Mucosa of descending colon (tissue), 3 donors: ENCODE measurements around the gene CEACAM6. TPM values are rescaled to one million over a fixed set of nuclear protein-coding genes. Genes with fewer than 3 reads are reported as not detected.

Experiments used
- ATAC-seq: fragments of 200-7000 bp; cut with Tn5 transposase; one replicate; pipeline ENCODE4 v1.9.1; 2020; ENCODE audit warnings: mild to moderate bottlenecking, moderate library complexity
- DNase-seq, 3 donors: peaks; one replicate each; pipeline ENCODE4 v3.0.0-alpha.2; 2020
- H3K36me3 ChIP-seq: fragments of 200-600 bp; one replicate; pipeline ENCODE4 v1.8.0; 2021; ENCODE audit warnings: low read depth, mild to moderate bottlenecking
- H3K4me1 ChIP-seq: fragments of 200-600 bp; one replicate; pipeline ENCODE4 v1.8.0; 2021; ENCODE audit warnings: low read depth, mild to moderate bottlenecking
- H3K4me3 ChIP-seq: fragments of 200-600 bp; one replicate; pipeline ENCODE4 v1.8.0; 2021; ENCODE audit warnings: mild to moderate bottlenecking
- H3K9me3 ChIP-seq: fragments of 200-600 bp; one replicate; pipeline ENCODE4 v1.8.0; 2021; ENCODE audit warnings: mild to moderate bottlenecking
- intact Hi-C, 2 donors: fragments of 100-400 bp; cut with DNase I in 1 of 2; cut with micrococcal nuclease in 1 of 2; formaldehyde crosslinking; loops; one replicate each; pipeline versions ENCODE4 v1.11.0 to v1.11.1; 2022; cut with DNase I, micrococcal nuclease
- total RNA-seq, 3 donors: library from RNA; stranded (reverse); fragmentation: NEBNext Ultra II Directional in 2 of 3; extraction: Animal tissue kit (Norgen Biotek cat#: 25700) in 2 of 3; gene quantifications; one replicate each; pipeline versions ENCODE4 v1.2.1 to v1.2.4, GENCODE V29; 2021 to 2023
- TF ChIP-seq, protein P1 (sequence below): fragments of 200-600 bp; IDR thresholded peaks from one replicate; pipeline ENCODE4 v1.8.0; 2022; ENCODE audit warnings: antibody characterized with exemption, mild to moderate bottlenecking
- donor health status: DM: no; HTN: no; CAD: no; lungs with moderate emphysema.
- donor health status: DM: no; HTN: no; CAD: no.
- donor health status: DM: no; HTN: yes; CAD: no.

Gene CEACAM6
- total RNA-seq, 3 donors from 2014 or later = 249 to 1,767 (median 431) TPM

DNA sequence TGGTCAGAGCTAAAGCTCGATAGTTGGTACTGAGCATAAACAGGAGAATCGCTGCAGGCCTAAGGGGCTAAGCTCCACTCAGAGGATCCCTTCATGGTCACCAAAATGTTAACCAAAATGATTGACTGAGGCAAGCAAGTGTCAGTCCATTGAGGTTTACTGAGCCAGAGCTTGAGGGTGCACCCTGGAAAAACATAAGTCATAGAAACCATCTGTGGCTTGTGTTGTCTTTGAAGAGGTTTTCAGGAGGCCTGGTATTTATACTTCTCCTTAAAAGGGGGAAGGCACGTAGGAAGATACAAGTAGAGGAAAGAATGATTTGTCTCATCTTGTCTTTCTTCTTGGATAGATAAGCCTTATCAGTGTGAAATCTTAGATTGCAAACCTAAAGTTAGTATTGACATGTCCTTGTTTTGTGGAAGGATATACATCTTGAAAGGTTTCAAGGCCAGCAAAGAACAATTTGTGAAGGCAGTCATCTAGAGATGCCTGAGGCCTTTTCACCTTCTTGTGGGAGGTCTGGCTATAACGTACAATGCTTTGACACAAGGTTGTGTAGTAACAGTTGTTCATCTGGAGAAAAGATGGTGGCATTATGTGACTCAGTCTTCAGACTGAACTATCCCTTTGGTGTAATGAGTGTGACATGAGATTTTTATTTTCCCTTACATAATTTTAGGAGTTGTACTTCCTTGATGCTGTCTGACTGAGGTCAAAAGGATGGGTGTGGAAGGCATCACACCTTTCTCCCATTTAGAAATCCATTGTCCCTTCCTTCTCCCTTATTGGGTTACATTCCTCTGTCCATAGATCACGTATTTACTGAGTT, 14.7 kb upstream of the CEACAM6 start:
- intact Hi-C loops = no loop called here
- Histone ChIP-seq H3K9me3 (no peaks in the 10 kb centered on the region), H3K4me1 (peaks cover 28% of the 10 kb centered on the region), H3K4me3 (no peak overlapping the region), H3K36me3 (no peaks in the 10 kb centered on the region)
- TF ChIP-seq, protein P1, sequence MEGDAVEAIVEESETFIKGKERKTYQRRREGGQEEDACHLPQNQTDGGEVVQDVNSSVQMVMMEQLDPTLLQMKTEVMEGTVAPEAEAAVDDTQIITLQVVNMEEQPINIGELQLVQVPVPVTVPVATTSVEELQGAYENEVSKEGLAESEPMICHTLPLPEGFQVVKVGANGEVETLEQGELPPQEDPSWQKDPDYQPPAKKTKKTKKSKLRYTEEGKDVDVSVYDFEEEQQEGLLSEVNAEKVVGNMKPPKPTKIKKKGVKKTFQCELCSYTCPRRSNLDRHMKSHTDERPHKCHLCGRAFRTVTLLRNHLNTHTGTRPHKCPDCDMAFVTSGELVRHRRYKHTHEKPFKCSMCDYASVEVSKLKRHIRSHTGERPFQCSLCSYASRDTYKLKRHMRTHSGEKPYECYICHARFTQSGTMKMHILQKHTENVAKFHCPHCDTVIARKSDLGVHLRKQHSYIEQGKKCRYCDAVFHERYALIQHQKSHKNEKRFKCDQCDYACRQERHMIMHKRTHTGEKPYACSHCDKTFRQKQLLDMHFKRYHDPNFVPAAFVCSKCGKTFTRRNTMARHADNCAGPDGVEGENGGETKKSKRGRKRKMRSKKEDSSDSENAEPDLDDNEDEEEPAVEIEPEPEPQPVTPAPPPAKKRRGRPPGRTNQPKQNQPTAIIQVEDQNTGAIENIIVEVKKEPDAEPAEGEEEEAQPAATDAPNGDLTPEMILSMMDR = no peak
- ATAC-seq (peak; percentile 68), DNase-seq (no peak)

DNA sequence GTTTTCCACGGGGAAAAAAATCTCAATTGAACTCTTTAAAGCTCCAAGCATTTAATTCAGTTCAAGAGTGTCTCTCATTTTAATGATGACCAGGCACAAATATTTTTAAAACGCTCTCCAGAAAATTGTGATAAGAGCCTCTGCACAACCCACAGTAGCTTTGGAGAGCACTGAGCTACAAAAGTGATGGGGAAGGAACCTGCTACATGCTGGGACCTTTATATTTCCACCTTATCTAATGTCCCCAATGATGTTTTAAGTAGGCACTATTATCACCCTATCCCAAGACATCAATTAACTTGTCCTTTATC, 14.1 kb upstream of the CEACAM6 start:
- Histone ChIP-seq H3K36me3 (no peaks in the 10 kb centered on the region), H3K4me1 (peaks cover 31% of the 10 kb centered on the region), H3K9me3 (no peaks in the 10 kb centered on the region), H3K4me3 (no peak overlapping the region)
- DNase-seq (no peak), ATAC-seq (no peak)
- TF ChIP-seq, protein P1 = no peak
- intact Hi-C loops = no loop called here

DNA sequence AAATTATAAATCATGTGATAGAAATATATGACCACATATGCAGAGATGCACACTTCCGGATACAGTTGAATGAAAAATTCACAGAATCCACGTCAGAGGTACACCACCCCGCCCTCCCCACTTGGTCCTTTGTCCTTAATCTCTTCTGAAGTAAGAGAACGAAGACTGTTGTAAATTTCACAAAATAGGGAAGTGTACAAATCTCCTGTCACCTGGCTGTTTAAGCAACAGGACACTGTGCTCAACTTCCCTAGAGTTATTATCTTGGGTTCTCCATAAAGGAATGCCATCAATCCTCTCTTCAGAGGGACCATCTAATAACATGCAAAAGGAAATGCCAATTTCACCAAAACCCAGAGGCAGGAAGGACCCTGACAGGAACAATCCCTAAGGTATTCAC, 10.5 kb upstream of the CEACAM6 start:
- intact Hi-C loops = loop anchor here in 1 of 2 donors (5.0 kb wide), 1 partner anchor 38 kb away; the partner anchor contains the start of gene CEACAM5
- no peak overlapping the region for H3K4me3 ChIP-seq
- no peaks in the 10 kb centered on the region for H3K36me3 ChIP-seq
- DNase-seq (peak; percentile 68 to 84 (median 76)), ATAC-seq (peak; percentile 78)
- H3K4me1 ChIP-seq = peaks cover 23% of the 10 kb centered on the region
- TF ChIP-seq, protein P1 = no peak
- H3K9me3 ChIP-seq = no peaks in the 10 kb centered on the region

DNA sequence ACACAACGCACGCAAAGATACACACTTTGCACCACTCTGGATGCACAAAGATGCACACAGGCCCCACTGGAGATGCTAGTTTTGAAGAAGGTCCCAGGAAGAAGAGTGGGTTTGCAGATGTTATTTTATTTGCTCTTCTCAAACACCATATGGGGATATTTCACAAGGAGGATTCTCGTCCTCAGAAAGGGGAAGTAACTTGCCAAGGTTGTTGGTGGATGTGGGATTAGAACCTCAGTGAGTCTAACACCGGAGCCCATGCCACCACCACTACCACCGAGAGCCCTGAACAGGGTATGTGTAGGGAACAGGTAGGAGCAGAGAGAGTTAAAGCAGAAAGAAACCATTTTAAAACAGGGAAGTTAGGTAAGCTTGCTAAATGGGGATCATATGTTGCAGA, 9.6 kb upstream of the CEACAM6 start:
- ATAC-seq (no peak), DNase-seq (no peak)
- no peak overlapping the region for H3K4me3 ChIP-seq
- intact Hi-C loops = loop anchor here in 1 of 2 donors (5.0 kb wide), 1 partner anchor 38 kb away; the partner anchor contains the start of gene CEACAM5
- H3K36me3 ChIP-seq = no peaks in the 10 kb centered on the region
- H3K9me3 ChIP-seq = no peaks in the 10 kb centered on the region
- TF ChIP-seq, protein P1 = no peak
- peaks cover 22% of the 10 kb centered on the region for H3K4me1 ChIP-seq

DNA sequence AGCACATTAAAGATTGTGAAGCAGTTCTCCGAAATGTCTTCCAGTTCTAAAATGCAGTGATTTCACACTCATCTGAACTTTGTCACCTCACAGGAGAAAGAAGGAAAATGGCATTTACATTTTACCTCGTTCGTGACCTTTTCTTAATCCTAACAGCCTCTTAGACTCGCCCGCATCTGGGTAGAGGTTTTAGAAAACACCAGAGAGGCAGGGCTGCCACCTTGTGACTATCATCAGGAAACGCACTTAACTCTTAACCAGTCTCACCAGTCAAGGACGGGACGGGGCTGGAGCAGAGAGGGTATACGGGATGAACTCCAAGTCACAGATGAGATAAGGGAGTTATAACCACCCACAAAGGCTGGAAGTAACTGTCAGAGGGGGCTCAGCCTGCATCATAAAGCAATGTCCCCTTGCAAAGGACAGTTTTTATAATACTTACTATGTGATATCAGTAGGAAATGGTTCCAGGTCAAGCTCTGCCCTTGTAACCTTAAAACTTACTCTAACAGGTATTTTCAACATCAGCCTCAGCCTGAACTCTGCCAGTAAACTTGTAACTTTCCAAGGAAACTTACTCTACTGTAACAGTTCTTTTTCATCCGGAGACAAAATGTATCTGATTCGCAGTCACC, 8.6 kb upstream of the CEACAM6 start:
- DNase-seq = peak in 1 of 3 donors; percentile 79
- H3K4me1 ChIP-seq = peaks cover 24% of the 10 kb centered on the region
- no peak overlapping the region for H3K4me3 ChIP-seq
- no peaks in the 10 kb centered on the region for H3K9me3 ChIP-seq
- intact Hi-C loops = loop anchor here in 1 of 2 donors (5.0 kb wide), 1 partner anchor 39 kb away; the partner anchor contains the start of gene CEACAM5
- peak; percentile 69 for ATAC-seq
- TF ChIP-seq, protein P1 = peak; percentile 34
- no peaks in the 10 kb centered on the region for H3K36me3 ChIP-seq
